ENCODE measurements around the gene RARB.

RARB gene

DNA sequence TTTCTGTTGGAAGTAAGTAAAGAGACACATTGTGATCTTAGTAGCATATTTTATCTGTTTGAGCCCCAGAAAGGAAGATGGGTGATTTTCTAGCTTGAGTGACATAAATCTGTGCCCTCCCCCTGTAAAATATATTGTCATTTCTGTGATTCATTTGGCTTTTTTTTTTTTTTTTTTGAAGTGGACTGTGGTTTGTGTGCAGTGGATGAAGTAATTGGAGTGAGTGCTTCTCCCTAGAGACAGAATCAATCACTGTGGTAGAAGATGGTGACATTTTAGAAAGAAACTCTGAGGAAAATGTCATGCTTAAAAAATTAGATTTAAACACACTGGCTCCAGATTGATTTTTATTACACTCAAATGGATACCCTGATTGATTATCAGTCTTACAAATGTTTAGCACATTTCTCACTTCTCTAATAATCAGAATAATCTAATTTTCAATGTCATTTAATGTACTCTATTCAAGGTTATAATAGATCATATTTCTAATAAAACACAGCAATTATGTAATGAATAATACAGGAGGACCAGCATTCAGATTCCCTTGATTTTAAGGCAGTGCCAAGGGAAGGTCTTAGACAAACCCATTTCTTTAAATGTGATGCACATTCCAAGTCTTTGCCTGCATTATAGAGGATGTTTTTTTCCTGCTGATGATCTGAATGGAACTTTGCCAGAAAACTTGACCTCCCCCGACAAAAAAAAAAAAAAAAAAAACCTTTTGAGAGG lies 120.0 kb downstream of the RARB start:
- no peak for DNase-seq (ENCODE audit: low read depth, low spot score)

DNA sequence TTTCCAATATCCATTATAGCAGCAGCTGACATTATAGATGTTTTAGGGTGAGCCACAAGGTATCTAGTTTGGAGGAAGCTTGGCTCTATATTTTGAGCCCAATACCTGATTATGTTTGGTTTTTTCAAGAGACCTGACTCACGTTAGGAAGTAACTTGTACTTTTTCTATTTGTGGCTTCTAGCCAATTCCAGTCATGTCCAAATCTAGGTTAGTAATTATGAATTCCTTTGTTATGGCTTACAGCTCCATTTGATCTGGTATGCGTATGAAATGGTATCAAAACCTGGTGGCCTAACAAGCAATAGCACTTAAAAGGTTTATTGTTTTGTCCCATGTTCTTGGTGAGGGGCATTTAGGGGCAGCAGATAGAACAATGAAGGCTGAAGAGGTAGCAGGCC lies 120.8 kb downstream of the RARB start:
- DNase-seq (ENCODE audit: low read depth, low spot score): no peak

DNA sequence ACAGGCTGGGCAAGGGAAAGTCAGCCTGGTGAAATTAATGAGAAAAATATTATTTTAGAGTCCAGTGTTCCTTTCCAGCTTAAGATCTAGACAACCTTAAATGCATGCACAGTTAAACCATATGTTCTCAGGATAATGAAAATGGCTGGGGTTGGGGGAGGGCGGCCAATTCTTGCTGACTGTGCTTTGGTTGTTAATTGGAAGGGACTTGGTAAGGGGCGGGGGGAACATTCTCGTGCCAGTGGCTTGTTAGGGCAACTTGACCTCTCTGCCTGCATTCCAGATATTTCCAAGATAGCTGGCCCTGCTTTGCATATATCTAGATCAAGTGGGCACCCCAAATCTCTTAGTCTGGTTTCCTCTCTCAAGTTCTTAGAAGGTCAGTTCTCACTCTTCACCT lies 124.2 kb downstream of the RARB start:
- DNase-seq (ENCODE audit: low read depth, low spot score): no peak

- DNase-seq (ENCODE audit: low read depth, low spot score): no peak
Measured at GRCh38 chr3:25554376-25554775, 126.3 kb downstream of the RARB start.

- no peak for DNase-seq (ENCODE audit: low read depth, low spot score)
Measured at GRCh38 chr3:25555695-25556437, 127.8 kb downstream of the RARB start.

DNA sequence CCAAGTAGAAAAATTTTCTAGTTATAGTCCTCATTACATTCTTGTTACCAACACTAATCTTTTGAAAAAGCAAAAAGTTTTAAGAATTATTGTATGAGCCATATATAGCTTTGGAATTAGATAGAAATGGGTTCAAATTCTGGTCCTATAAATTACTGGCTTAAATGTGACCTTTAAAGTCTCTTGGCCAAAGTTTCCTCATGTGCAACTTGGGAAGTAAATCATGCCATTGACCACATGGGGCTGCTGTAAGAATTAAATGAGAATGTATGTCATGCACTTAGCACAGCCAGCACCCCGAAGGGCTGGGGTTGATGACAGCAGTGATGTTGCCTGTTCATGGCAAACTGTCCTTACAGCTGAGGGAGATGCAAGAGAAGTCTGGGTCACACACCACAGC lies 128.4 kb downstream of the RARB start:
- no peak for DNase-seq (ENCODE audit: low read depth, low spot score)

DNA sequence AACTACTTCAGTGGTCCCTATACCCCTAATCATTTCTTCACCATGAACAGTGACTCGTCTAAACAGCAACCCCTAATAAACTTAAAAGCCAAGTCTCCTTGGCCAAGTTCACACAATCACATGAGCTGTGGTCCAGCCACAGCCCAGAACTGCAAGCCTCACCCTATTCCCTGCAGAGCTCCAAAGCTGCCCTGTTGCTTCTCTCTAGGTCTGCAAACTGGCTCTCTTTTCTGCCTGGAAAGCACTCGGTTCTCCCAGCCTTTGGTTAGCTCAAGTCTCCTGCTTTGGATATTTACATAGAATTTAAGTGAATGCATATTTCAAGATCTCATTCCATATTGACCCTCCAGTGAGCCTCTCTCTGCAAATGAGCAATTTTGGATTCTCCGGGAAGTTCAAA lies 129.6 kb downstream of the RARB start:
- no peak for DNase-seq (ENCODE audit: low read depth, low spot score)

DNA sequence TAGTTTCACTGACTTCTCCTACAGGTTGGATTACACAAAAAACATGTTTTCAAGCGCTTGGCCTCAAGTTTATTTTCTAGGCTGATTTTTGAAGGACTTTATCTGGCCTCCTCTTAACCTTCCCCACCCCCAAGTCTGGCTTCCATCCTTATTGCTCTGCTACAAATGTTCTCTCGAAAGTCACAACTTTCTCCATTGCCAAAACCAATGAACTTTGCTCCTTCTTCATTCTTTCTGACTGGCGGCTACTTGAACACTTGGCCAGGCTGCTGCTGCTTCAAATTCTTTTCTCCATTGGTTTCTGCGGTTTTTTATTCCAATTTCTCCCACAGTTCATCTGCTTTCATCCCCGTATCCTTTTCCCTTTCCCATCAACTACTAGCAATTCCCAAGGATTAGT lies 130.1 kb downstream of the RARB start:
- no peak for DNase-seq (ENCODE audit: low read depth, low spot score)

- no peak for DNase-seq (ENCODE audit: low read depth, low spot score)
Measured at GRCh38 chr3:25558796-25559195, 130.7 kb downstream of the RARB start.

- no peak for DNase-seq (ENCODE audit: low read depth, low spot score)
Measured at GRCh38 chr3:25563601-25564000, 135.5 kb downstream of the RARB start.

DNA sequence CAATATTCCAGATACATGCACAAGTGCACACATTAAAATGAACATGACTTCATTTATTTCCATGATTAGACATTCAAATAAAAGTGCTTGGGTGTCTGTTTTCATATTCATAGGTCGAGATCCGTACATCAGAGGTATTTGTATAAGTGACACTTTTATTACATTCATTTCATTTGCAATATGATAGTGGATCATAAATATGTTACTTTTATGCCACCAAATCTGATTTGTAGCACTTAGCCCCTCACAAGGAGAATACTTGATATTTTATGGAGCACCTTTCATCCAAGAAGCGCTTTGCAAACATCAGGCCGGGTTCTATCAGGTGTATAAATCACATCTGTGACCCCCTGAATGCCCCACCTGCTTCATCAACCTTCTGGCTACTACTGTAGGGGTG lies 136.0 kb downstream of the RARB start:
- no peak for DNase-seq (ENCODE audit: low read depth, low spot score)

DNA sequence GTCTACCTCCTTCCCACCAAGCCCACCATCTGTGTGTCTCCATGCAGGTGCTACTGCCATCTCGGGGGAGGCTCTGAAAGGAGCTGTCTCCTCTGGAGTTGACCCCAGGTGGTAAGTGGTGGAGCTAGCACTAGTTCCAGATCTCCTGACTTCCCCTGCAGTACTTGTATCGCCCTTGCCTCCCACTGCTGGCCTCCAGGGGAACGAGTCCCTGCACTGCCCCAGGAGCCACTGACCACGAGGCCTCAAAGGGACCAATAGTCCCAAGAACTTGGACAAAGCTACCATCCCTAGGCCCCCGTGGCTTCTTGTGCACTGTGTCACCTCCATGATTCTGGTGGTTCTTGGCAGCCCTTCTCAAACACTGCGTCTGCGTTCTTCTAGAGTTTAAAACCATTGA lies 137.7 kb downstream of the RARB start:
- DNase-seq (ENCODE audit: low read depth, low spot score): no peak

- peak; percentile 24 for DNase-seq (ENCODE audit: low read depth, low spot score)
Measured at GRCh38 chr3:25566358-25566920, 138.4 kb downstream of the RARB start.

DNA sequence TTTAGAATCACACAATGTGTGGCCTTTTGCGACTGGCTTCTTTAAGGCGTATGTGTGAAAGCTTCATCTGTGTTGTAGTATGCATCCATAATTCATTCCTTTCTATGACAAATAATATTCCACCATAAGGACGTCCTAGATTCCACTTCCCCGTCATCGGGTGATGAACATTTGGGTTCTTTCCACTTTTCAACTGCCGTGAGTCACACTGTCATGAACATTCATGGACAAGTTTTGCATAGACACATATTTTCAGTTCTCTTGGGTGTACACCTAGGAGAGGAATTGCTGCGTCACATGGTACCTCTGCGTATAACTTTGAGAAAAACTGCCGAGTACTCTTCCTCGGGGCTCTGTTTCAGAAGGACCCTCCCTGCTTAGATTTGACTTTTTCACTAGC lies 139.3 kb downstream of the RARB start:
- no peak for DNase-seq (ENCODE audit: low read depth, low spot score)

- DNase-seq (ENCODE audit: low read depth, low spot score): no peak
Measured at GRCh38 chr3:25567806-25568524, 139.9 kb downstream of the RARB start.

DNA sequence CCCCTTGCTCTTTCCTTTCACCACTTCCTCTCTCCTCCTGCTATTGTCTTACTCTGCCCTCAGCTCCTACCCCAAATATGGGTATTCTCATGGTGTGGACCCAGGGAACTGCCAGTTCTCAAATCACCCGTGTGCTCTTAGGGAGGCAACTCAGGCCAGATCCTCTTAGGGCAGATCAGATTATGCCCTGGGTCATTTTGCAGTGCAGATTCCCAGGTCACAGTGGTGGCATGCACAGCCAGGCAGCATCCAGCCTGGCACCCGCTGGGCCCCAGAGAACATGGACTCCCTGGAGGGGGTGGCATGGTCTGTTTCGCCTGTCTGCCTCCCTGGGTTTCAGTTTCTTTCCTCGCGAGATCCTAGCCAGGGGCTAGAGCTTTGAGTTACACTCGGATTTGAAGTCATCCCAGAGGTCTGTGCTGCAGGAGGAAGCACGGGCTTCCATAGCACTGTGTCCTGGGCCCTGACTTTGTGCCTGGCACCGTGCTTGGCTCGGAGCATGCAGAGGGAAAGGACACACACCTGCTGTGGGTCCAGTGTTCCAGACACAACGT lies 140.5 kb downstream of the RARB start:
- no peak for DNase-seq (ENCODE audit: low read depth, low spot score)

DNA sequence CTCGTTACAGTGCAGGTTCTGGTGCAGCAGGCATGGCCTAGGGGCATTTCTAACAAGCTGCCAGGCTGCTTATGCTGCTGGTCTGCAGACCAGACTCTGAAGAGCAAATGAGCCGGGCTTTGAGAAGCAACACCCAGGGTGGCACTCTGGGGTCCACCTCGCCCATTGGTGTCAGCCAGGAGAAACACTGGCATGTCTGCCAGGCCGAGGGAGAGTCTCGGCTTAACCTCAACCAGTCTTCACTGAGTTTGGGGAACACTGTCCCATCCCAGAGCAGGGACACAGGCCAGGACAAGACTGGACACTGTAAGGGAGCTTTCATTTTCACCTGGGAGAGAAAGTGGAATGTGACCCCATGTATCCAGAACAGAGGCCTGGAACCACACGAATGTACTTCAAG lies 143.2 kb downstream of the RARB start:
- DNase-seq (ENCODE audit: low read depth, low spot score): no peak

DNA sequence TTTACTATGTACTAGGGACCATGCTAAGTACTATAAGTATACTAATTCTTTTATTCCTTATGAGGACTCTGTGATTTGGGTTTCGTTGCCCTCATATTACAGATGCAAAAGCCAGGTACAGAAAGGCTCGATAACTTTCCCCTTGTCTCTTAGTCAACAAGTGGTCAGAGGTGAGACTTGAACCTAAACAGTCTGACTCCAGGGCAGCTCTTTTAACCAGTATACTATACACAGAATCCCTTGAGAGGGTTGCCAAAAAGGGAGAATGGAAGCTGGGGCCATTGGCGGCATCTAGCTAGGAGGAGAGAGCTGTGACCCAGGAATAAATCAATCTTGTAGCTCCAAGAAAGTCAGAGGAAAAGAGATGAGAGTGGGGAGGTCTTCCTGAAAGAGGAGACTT lies 144.3 kb downstream of the RARB start:
- no peak for DNase-seq (ENCODE audit: low read depth, low spot score)

DNA sequence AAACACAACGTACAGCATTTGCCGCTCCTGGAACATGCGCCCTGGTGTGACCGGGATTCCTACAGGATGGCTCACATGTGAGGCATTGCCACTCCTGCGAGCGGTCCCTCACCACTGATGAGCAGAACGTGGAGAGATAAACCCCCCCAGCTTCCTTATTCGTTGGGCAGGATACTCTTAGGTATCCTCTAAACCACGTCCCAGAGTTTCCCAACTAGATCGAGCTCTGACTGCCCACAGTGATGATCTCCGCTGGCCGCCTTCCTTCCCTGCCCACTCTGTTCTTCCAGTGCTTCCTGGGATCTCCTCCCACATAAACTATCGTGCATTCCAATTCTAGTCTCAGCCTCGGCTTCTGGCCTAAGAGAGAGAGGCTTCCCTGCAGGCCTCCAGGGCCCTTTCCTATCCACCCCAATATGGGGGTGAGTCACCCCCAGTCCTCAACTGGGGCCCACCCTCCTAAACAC lies 144.9 kb downstream of the RARB start:
- DNase-seq (ENCODE audit: low read depth, low spot score): no peak

DNA sequence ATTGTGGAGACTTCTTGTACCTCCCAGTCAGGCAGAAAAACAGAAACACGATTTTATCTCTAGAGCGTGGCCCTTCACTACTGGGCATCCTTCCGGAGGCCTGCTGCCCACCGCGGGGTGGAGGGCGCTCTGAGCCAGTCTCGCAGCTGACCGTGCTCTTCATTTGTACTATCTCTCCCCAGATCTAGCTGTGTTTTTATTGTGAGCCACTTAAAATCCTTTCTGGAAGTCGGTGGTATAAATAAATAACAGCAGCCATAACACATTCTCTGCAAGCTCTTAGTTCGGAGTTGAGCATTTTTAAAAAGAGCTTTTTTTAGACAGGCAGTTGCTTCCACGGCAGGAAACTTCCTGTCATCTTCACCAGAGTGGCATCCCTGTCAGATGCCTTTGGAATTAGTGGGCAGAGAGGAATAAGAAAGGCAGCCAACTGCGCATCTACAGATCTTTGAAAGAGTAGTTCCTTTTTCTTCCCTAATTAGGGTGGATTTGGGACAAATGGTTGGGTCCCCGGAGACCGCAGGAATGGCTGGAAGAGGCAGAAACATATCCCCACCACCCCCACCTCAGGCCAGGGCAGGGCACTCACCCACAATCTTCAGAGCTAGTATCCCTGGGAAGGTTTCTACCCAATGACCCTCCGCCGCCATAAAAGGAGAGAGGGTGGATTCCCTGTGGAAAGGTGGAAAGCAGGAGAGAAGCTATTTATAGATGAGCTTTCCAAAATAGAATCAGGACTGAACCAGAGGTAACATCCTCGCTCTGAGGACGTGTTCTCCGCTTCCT lies 145.5 kb downstream of the RARB start:
- DNase-seq (ENCODE audit: low read depth, low spot score): no peak

DNA sequence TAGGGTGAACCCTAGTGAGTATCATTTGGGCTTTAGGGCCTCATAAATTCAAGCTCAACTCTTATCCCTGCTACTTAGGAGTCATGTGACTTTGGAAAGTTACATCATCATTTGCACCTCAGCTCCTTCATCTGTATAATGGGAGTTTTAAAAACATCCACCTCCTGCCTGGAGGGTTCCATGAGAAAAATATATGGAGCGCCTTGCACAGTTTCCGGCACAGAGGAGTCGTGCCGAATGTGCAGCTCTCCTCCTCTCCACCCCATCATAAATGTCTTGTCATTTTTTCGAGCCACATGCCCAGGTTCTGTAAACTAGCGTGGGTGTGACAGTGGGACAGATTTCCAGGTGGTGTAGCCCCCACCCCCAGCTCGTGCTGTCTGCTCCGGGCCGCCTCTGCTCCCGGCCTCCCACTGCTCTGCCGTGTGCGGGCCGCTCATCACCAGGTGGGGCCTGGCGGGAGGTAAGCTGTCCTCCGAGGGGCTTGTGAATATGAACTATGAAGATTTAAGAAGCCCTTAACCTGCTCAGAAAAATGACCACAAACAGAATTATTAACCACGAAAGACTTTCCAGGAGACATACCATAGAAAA lies 146.2 kb downstream of the RARB start:
- DNase-seq (ENCODE audit: low read depth, low spot score): no peak
